HL-60 (cell line): ENCODE results near the gene CLDN2.

Experiments
- GABPA ChIP-seq: IDR thresholded peaks from 2 replicates; pipeline ENCODE4 v1.6.1; 2012; ENCODE audit warnings: low read depth
- POLR2AphosphoS5 ChIP-seq: IDR thresholded peaks from 2 replicates; pipeline ENCODE4 v1.6.1; 2012; ENCODE audit warnings: low read depth
- TF ChIP-seq, protein P1 (sequence below): IDR thresholded peaks from one replicate; pipeline ENCODE4 v1.5.1; 2011; ENCODE audit warnings: low read length, control low read depth, inconsistent platforms; ENCODE audit not compliant: insufficient read depth

DNA sequence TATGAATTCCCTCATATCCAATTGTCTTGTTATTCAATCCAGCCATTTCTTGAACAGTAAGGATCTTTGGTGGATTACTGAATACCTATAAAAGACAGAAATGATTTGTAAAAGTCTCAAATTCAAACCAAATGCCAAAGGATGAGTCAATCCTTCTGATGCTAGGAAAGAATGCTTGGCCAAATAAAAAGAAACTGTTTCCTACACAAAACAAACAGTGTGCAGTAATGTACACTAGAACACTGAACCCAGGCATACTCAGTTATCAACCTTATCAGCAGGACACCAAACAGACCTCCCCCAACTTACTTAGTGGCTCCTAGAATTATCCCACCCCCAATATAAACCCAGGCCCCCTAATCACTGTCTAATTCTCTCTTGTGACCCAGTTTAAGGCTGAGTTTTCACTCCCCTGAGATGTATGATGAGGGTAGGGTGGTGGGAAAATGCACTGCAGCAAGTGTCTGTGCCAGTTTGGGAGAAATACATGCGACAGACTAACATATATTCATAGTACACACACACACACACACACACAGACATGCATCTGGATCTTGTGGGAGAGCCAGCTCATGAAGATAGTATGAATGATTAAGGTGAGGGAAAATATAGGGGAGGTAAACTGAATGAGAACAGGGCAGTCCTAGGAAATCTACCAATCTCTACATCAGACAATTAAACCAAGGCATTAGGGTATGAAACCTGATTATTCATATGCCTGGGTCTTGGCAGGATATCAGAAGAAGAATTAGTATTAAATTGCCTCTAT is 35.0 kb downstream of the CLDN2 start:
- TF ChIP-seq POLR2AphosphoS5 (no peak), GABPA (no peak)
- TF ChIP-seq, protein P1, sequence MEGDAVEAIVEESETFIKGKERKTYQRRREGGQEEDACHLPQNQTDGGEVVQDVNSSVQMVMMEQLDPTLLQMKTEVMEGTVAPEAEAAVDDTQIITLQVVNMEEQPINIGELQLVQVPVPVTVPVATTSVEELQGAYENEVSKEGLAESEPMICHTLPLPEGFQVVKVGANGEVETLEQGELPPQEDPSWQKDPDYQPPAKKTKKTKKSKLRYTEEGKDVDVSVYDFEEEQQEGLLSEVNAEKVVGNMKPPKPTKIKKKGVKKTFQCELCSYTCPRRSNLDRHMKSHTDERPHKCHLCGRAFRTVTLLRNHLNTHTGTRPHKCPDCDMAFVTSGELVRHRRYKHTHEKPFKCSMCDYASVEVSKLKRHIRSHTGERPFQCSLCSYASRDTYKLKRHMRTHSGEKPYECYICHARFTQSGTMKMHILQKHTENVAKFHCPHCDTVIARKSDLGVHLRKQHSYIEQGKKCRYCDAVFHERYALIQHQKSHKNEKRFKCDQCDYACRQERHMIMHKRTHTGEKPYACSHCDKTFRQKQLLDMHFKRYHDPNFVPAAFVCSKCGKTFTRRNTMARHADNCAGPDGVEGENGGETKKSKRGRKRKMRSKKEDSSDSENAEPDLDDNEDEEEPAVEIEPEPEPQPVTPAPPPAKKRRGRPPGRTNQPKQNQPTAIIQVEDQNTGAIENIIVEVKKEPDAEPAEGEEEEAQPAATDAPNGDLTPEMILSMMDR: no peak
